Measurements from ENCODE around the gene CCBE1.

The CCBE1 gene

DNA sequence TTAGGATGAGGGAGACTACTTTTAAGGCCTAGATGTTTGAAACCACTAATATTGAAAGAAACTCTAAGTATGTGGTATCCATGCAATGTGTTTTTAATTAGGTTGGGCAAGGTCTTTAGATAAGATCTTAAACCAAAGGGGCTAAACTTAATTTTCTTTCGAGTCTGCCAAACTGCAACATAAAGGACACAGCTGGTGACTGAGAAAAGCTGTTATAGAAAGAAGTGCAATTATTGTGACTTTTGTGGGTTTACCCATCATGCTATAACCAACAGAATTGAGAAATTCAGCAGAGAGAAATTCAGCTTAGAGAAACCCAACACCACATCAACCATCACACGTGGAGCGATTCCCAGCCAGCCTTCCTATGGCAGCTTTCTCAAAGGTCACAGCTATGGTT is 218.6 kb downstream of the CCBE1 start:
- no peak for DNase-seq

DNA sequence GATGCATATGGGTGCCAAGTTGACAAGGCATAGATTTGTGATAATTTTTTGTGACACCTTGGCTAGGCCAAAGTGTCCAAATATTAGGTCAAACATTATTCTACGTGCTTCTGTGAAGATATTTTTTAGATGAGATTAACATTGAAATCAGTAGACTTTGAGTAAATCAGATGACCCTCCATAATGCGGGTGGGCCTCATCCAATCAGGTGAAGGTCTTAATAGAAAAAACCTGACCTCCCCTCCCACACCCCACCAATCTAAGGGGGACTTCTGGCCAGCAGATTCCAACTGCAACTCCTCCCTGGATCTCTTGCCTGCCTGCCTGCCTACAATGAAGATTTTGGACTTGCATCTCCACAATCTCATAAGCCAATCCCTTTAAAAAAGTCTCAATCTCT is 219.4 kb downstream of the CCBE1 start:
- DNase-seq: no peak

DNA sequence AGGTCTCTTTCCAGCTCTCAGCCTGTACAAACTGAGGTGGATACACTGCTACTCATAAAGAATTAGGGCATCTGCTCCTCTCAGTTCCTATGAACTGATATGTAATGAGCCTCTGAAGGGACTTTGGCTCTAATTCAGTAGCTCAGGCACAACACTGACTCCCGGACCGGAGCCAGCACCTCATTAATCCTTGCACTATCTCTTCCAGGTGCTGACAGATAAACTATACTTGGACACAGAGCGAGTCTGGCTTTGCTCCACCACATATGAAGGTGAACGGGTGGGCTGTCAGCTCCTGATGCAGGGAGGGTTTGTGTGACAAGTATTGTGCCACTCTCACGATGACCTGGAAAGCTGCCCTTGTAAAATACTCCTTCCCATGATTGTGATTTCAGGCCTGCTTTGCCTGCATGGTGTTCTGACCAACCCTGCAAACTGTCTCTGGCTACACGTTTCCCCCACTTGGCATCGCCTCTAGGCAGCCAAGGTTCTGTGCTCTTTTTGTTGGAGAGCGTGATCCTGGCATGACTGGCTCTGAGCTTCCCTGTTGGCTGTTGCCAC is 226.6 kb downstream of the CCBE1 start:
- no peak for DNase-seq

DNA sequence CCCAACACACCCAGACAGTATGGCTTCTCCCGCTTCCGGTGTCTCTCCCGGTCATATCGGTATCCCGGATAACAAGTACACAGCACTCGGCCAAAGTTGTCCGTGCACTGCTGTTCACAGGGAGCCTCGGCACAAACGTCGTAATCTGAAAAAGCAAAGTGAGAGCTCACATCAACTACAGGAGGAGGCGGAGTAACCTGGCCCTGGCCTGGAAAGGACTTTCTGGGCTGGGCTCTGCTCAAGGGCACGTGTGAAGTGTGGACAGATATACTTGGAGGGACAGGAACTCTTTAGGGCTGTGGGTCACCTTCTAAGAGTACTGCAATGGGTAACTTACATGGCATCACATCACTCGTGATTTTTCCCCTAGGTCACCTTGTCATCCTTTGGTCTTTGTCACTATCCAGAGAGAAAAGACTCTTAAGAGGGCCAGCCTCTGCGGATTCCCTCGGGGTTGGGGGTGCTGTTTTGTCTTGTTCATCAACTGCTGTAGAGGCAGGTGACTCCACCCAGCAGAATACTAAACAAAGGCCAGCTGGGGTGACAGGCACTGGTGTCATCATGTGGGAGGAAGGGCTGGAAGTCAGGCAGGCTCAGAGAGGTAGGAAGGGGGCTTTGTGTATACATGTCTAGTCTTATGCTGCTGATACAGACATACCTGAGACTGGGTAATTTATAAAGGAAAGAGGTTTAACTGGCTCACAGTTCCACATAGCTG is 227.6 kb downstream of the CCBE1 start:
- no peak for DNase-seq

DNA sequence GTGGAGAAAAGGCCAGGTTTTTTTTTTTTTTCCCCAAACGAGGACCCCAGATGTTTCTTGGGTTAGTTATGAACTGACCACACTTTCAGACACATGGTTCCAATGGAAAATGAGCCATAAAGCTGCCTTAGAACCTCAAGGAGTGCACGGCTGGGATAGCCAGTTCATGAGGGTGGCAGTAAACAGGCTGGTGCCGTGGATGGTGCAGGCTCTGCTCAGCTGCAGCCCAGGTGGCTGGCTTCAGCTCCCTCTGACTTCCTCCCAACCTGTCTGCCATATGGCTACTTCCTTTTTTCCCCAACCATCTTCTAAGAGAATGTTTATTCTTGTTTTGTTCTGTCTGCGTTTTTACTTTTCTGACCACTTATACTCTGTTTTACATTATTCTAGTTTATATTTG is 228.4 kb downstream of the CCBE1 start:
- no peak for DNase-seq

DNA sequence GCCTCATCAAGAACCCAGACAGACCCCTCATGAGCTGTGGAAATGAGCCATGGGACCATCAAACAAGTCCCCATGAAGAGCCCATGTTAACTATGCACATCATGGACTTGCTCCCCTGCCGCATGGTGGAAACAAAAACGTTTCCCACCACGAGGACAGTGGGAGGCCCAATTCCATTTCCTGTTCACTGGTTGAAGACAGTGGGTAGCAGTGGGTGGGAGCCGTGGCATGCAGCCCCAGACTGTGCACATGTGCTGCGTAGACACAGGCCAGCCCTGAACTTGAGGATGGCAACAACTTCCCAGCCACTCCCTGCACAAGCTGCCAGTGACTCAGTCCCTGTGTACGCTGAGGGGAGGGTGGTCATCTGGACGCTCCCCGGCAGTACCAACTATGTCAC is 229.7 kb downstream of the CCBE1 start:
- DNase-seq: no peak

DNA sequence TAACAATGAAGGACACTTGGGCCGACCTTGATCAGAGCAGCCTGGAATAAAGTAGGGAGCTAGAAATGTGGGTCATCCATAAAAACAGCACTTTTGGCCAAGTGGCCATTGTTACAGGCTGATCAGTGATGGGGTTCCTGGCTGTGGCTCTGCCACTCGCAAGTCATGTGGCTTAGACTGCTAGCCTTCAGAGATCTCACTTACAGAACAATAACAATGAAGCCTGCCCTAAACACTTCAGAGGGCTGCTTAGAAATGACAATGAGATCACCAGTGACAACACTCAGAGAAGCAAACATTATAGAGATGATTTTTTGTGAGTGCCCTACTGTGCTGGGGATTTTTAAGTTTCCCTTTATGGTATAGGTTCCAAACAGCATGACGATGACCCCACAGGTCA is 230.2 kb downstream of the CCBE1 start:
- no peak for DNase-seq

DNA sequence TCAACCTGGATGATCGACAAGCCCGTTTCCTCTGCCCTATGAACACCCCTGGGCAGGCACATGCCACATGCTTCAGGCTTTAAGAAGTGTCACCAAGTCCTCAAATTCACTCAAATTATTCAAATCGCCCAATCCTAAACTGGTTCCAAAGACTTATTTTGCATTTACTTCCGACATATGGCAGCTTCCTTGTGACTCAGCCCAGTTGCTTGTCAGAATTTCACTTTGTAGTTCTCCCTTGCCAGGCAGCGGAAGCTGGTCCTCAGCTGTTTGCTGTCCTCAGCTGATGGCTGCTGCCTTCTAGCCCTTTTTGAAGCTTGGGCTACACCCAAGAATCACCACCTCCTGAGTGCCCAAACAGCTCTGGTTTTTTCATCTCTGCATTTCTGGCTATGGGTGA is 232.7 kb downstream of the CCBE1 start:
- DNase-seq: no peak

DNA sequence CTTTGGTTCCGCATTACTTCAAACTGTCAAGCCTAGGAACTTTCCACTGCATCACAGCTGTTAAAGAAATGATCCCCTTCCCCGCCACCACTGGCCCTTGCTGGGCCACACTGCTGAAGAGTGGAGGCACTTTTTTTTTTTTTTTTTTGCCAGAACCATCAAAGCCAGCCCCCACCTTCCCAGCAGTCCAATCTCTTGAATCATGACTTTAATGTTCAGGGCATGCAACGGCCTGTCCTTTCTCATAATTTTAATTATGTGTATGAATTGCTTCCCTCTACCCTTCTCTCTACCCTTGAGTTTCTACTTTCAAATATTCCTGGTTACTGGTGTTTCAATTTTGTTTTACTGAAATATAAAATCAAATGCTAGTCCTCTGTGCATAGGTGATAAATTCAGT is 236.1 kb downstream of the CCBE1 start:
- no peak for DNase-seq

DNA sequence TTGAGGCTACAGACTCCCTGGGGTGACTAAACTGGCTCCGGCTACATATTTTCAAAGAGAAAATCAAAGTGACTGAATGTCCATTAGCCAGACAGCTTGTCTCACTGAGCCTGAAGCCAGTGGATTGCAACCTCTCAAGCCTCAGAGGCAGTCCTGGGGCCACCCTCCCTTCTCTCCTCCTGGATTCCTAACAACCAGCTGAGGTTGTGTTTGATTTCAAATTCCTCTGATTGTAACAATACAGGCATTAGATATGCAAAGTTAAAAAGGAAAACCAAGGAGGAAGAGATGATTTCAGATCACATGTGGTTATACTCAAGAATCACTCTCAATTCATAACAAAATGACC is 237.2 kb downstream of the CCBE1 start:
- DNase-seq: no peak

DNA sequence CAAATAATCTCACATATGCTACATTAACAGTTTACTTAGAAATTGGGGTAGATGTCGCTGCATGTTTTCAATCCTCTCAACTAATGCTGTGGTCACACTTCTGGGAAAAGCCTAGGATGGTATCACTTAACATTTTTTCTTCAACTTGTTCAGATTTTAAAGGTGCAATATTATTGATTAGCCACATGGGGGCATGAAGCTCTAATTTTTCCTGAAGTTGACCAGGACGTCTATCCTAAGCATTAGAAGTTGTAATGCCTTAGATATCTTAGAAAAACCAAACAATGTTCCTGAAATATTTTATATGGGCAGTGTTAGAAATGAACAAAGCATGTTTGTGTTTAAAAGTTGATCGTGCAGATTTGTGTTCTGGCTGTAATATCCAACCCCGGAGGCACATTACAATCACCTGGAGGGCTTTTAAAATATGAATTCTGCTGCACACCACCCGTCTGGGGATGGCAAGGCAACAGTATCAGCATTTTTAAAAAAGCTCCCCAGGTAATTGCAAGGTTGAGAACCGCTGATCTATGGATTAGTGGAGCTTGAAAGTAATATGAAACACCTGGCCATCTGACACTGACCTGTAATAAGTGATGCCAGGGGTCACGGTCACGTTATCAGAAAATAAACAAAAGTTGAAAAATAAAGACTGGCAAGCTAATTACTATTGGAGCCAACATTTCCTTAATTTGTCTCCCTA is 237.7 kb downstream of the CCBE1 start:
- peak; percentile 34 for DNase-seq

DNA sequence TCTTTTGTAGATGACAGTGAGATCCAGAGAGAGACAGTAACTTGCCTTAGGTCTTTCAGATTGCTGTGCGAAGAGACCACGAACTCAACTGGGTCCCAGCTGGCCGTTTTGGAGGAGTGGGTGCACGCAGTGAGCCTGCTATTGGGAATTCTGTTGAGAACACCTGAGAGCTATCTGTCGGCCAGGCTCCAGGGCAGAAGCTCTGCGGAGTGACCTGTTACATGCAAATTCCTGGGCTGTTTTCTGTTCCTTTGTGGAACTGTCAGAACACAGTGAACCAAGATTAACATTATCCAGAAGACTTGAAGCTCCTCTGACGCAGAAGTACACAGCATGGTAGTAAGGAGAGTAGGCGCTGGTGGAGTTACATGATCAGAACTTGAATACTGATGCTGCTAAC is 238.6 kb downstream of the CCBE1 start:
- DNase-seq: no peak

DNA sequence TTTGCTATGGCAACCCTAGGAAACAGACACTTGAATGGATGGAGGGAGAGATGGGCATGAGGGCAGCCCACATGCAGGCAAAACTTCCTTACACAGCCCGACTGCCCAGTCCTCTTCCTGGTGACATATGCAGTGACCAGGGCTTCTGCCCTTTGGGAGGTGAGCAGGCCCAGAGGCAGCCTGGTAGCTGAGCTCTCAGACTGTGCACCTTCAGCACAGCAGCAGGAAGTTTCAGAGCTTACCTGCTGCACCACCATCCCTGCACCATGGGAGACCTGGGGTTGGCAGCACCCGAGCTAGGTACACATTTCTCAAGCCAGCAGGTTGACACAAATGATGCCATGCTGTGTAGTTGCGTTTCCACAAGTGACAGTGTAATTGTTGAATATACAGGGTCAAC is 240.6 kb downstream of the CCBE1 start:
- DNase-seq: no peak

DNA sequence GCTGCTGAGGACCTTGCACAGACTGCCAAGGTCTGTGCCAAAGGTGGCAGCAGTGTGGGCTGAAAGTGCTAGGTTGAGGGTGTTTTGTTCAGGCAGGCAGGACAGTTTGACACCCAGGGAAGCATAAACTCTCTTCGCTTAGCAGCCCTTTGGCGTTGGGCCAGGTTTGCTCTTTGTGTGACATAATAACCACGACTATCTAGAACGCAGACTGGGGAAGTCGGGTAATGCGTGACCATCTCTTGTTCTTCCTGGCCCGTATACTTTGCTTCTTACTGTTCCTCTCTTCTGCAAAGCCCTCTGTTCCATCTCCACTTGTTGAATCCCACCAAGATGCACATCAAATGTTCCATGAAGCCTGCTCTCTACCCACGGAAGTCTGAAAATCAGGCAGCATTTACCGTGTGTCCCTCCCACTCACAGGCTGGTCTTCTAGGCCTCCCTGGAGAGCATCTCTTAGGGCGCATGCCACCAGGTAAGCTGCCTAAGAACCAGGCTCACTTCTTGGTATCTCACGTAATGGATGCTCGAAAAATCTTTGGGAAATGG is 241.4 kb downstream of the CCBE1 start:
- no peak for DNase-seq

DNA sequence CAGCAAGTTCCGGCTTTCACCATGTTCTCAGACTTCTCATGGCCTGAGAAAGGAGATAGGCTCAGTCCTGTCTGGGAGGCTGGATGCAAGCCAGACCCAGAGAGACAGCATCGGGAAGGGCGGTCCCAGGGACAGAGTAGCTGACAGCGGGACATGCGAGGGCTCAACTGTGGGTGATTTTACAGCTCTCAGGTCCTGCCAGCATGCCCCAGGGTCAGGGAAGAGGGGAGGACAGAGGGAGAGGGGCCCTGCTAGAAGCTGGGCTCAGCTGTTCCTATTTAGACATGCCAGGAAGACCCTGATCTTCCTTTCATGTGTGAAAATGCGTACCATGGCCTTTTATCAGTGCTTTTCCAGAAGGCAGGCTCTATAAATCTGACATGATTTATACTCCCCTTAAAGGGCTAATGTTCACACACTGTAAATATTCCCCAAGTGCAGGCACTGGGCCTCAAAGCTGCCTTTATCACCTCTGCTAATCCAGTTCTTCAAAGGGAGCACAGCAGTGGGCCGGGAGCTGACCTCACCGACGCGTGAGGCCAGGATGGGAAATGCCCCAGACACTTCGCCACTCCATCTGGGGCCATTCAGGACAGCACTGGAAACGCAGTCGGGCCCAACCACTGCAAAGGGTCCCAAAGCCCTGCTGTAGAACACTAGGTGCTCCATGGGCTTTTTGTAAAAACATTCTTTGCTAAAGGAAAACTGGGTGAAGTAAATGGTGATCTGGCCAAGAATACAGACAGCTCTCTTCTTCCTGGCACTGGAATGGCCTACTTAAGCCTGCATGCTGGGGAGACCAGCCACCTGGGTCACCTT is 242.1 kb downstream of the CCBE1 start:
- DNase-seq: no peak

DNA sequence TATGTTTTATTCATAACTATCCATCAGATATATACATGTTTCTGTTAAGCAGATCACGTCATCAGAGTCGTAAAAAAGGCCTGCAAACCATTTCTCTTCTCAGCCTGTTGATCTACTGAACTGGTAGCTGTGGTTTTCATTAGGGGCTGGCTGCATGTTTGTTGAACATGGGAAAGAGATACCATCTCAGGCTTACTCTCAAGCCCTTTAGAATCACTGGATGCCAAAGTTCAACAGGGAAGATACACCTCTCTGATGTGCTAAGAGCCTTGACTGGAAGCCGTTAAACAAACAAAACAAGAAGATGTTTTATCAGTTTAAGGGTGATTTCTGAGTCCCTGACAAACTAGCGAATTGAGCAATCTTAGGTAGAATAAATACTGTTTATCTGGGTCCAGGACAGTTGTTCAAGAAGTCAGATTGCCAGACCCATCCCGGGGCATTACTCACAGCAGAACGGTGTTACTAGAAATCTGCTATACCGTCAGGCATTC is 243.7 kb downstream of the CCBE1 start:
- DNase-seq: no peak

DNA sequence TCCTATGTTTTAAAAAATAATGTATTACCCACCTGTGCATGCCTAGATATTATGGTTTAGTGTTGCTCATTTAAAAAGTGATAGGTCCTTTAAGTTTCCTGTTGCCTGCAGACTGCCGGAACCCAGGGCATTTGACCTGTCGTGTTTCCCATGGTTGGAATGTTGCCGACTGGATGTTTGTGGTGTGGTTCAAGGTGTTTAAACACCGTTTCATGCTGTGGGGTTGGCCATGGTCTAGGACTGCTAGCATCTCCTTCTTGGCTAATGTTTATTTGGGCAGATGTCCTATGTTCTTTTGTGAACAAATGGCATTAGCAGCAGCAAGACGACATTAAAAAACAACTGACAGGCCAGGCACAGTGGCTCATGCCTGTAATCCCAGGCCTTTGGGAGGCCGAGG is 245.3 kb downstream of the CCBE1 start:
- DNase-seq: no peak

DNA sequence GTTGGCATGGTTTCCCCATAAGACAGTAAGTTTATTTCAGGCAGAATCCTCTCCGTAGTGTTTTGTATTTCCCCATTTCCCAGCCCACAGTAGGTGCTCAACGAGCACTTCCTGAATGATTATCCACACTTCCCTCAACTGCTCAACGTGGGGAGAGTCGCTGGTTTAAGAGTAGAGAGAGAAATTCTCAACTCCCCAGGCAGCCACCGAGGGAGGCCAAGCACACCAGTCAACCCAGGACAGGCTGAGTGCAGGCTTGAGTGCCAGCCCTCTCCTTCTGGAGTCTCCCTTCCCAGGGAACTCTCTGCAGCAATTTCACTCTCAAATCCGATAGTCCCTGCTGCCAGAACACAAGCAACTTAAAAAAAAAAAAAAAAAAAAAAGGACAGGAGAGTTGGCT is 246.2 kb downstream of the CCBE1 start:
- no peak for DNase-seq

DNA sequence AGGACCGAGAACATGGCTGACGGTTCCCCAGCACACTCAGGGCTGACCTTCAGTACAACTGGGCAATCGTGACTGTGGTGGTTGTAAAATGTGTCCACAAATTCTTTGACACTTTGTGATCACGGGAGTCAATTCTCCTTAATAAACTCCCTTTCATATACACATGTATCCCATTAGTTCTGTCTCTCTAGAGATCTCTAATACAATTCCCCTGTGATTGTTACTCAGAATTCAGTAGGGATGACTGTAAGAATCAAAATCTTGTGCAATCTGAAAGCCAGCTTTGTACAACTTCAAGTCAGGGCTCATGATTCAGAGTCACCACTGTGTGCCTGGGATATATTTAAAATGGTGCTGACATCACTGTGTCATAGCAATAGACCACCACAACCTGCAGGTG is 248.7 kb downstream of the CCBE1 start:
- no peak for DNase-seq

DNA sequence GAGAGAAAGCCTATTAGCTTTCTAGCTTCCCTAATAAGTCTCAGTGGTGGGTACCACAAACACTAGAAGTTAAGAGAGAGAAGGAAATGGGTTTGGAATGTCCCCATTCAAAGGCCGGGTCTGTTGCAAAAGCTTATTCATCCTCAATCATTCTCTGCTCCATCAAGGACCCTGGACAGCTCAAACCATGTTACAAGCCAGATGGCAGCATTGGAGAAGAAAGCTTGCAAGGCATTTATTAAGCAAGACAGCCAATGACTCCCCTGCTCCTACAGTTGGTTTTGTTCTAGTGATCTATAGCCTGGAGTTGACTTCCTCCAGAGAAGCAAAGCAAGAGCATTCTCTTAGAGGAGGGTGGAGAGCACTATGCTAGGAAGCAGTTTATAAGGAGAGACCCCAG is 251.2 kb downstream of the CCBE1 start:
- DNase-seq: no peak

DNA sequence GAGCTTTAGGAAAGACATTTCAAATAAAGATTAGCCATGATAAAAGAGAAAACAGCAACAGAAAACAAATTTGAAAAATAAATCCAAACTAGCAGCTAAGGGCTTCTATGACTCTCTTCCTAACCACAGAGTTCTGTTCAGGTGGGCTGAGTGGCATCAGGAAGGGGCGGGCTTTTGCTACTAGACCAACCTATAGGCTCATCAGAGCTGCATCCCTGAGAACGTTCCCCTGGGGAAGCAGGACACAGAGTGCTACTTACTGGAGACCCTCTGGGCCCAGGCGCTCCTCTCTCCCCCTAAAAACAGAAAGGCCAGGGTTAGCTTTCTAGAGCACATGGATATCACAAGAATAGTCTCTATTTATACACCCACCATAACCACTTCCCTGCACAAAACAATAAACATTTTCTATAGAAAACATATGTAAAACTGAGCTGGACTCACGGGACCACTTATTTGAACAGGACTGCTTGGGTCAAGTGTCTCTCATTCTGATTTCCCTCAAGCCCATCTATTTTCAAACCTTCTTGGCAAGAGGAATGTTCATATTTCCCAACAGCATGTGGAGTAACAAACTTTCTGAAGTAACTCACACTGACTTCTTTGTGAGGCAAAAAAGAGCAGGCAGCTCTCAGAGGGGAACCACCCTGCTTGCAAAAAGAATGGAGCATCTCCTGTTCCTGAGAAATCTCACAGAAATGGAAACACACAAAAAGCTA is 259.2 kb downstream of the CCBE1 start:
- DNase-seq: no peak

DNA sequence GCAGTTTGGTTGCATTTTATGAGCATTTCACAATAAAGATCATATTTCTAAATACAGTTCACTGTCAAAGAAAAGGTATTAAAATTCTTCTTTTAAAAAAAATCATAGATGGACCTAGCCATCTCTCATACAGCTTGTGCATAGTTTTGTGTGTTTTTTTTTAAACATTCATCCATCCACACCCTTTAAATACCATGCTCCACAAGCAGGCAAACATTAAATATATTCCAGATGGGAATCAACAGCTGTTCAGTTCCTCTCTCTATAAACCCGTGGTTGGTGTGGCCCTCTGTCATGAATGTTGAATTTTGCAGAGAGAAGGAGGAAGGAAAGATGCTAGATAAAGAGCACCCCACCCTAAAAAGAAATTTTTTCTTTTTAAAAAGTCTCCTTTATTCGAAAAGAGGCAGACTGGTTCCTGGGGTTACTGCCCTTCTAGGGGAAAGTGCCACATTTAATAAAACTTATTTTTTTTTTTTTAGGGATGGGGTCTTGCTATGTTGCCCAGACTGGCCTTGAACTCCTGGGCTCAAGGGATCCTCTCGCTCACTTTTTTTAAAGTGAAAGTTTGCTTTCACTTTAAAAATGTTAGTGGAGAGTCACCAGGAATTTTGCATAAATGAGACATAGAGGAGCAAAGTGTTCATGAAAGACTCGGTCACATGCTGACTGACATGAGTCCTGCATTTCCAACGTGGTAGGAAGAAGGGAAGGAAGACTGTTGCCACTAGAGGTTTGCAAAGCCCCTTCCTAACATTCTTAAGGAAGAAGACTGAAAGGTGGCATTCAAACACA is 264.2 kb downstream of the CCBE1 start:
- DNase-seq: peak; percentile 44

Measured in NCI-H1694 treated with DMSO at 0.1 percent for 48 hours (cell line).